ENCODE results near the gene TMEM54. TPM values are rescaled to one million over a fixed set of nuclear protein-coding genes. Genes with fewer than 3 reads are reported as not detected.
A peak's percentile ranks its signal among the peaks of the same experiment; 100 is the strongest.

Gene TMEM54
- total RNA-seq, 1 donor from 2014 or later = 0.44 TPM

- no peak for DNase-seq
- intact Hi-C loops (cut with micrococcal nuclease) = no loop called here
- no peak overlapping the region for H3K27ac Mint-ChIP-seq
- ATAC-seq (ENCODE audit: low read depth) = no peak
- TF ChIP-seq CTCF (IDR thresholded peaks at IDR 0.05) = no peak
- H3K36me3 Mint-ChIP-seq (ENCODE audit: low read depth) = no peaks in the 10 kb centered on the region
- H3K27me3 Mint-ChIP-seq = peaks cover 27% of the 10 kb centered on the region
- peaks cover 3% of the 10 kb centered on the region for H3K9me3 Mint-ChIP-seq
- no peak overlapping the region for H3K4me3 Mint-ChIP-seq
- ChIA-PET CTCF (no interaction called here), POLR2A (no interaction called here)
- peaks cover 19% of the 10 kb centered on the region for H3K4me1 Mint-ChIP-seq
Measured at GRCh38 chr1:32928285-32928684, 27.1 kb upstream of the TMEM54 start.

GRCh38 chr1:32927441-32927840 is 26.3 kb upstream of the TMEM54 start:
- ATAC-seq (ENCODE audit: low read depth) (no peak), DNase-seq (no peak)
- Mint-ChIP-seq H3K9me3 (peaks cover 3% of the 10 kb centered on the region), H3K27ac (no peak overlapping the region), H3K27me3 (peaks cover 36% of the 10 kb centered on the region), H3K4me3 (no peak overlapping the region), H3K36me3 (ENCODE audit: low read depth) (no peaks in the 10 kb centered on the region), H3K4me1 (peaks cover 19% of the 10 kb centered on the region)
- intact Hi-C loops (cut with micrococcal nuclease) = no loop called here
- ChIA-PET POLR2A (interaction anchor here (0.8 kb wide), 1 partner anchor 203 kb away, joined by 3 read pairs; no protein-coding TSS in a partner anchor), CTCF (no interaction called here)
- TF ChIP-seq CTCF (IDR thresholded peaks at IDR 0.05) = no peak

GRCh38 chr1:32926562-32926961 is 25.4 kb upstream of the TMEM54 start:
- H3K27ac Mint-ChIP-seq = no peak overlapping the region
- ATAC-seq (ENCODE audit: low read depth) (no peak), DNase-seq (no peak)
- H3K9me3 Mint-ChIP-seq = peaks cover 3% of the 10 kb centered on the region
- H3K36me3 Mint-ChIP-seq (ENCODE audit: low read depth) = no peaks in the 10 kb centered on the region
- POLR2A ChIA-PET = interaction anchor here (0.6 to 0.8 kb wide), 5 partner anchors 12 to 202 kb away, joined by 3 to 4 read pairs (median 3); no protein-coding TSS in a partner anchor
- TF ChIP-seq CTCF (IDR thresholded peaks at IDR 0.05) = no peak
- H3K4me1 Mint-ChIP-seq = peaks cover 19% of the 10 kb centered on the region
- peaks cover 39% of the 10 kb centered on the region for H3K27me3 Mint-ChIP-seq
- H3K4me3 Mint-ChIP-seq = no peak overlapping the region
- intact Hi-C loops (cut with micrococcal nuclease) = no loop called here
- CTCF ChIA-PET = interaction anchor here (0.7 kb wide), 1 partner anchor 160 kb away, joined by 3 read pairs; no protein-coding TSS in a partner anchor

GRCh38 chr1:32925403-32926162 is 24.4 kb upstream of the TMEM54 start:
- H3K27me3 Mint-ChIP-seq = peaks cover 44% of the 10 kb centered on the region
- peak overlapping the region; percentile 36 for H3K4me3 Mint-ChIP-seq
- no peaks in the 10 kb centered on the region for H3K36me3 Mint-ChIP-seq (ENCODE audit: low read depth)
- ChIA-PET CTCF (interaction anchor here (1.0 to 1.7 kb wide), 4 partner anchors 82 to 171 kb away, joined by 3 to 14 read pairs (median 6); no protein-coding TSS in a partner anchor), POLR2A (interaction anchor here (0.6 kb wide), 1 partner anchor 35 kb away, joined by 3 read pairs; no protein-coding TSS in a partner anchor)
- intact Hi-C loops (cut with micrococcal nuclease) = no loop called here
- H3K4me1 Mint-ChIP-seq = peaks cover 19% of the 10 kb centered on the region
- DNase-seq = no peak
- H3K9me3 Mint-ChIP-seq = peaks cover 3% of the 10 kb centered on the region
- no peak overlapping the region for H3K27ac Mint-ChIP-seq
- ATAC-seq (ENCODE audit: low read depth) = peak; percentile 47
- TF ChIP-seq CTCF (IDR thresholded peaks at IDR 0.05) = no peak

- peaks cover 3% of the 10 kb centered on the region for H3K9me3 Mint-ChIP-seq
- ChIA-PET POLR2A (no interaction called here), CTCF (interaction anchor here (1.0 to 1.7 kb wide), 4 partner anchors 82 to 172 kb away, joined by 3 to 14 read pairs (median 6); no protein-coding TSS in a partner anchor)
- peak overlapping the region; percentile 36 for H3K4me3 Mint-ChIP-seq
- H3K36me3 Mint-ChIP-seq (ENCODE audit: low read depth) = no peaks in the 10 kb centered on the region
- no peak for TF ChIP-seq CTCF (IDR thresholded peaks at IDR 0.05)
- no peak overlapping the region for H3K27ac Mint-ChIP-seq
- DNase-seq (no peak), ATAC-seq (ENCODE audit: low read depth) (peak; percentile 47)
- peaks cover 47% of the 10 kb centered on the region for H3K27me3 Mint-ChIP-seq
- peaks cover 19% of the 10 kb centered on the region for H3K4me1 Mint-ChIP-seq
- intact Hi-C loops (cut with micrococcal nuclease) = no loop called here
Measured at GRCh38 chr1:32924881-32925344, 23.7 kb upstream of the TMEM54 start.

Measured in activated B cell treated with CpG ODN at 0.5 μM for 24 hours (primary cell).